Left renal cortex interstitium (tissue), 4 donors: ENCODE results near the gene EIF5A. TPM values are rescaled to one million over a fixed set of nuclear protein-coding genes. Genes with fewer than 3 reads are reported as not detected.

Experiments
- DNase-seq, 4 donors: peaks; one replicate each; pipeline ENCODE4 v3.0.0-alpha.2; 2013; ENCODE audit warnings: low read depth in 4 of 4, low spot score in 2 of 4, missing footprints in 1 of 4
- polyA plus RNA-seq, 4 donors: library from polyadenylated mRNA; unstranded; fragments of 120-200 nt; gene quantifications; one replicate each; pipeline ENCODE4 v1.2.1, GENCODE V29; 2013; ENCODE audit not compliant: insufficient read length in 4 of 4

EIF5A gene
- polyA plus RNA-seq, 4 donors: 286 to 397 (median 312) TPM

GRCh38 chr17:7311110-7311705, 3.8 kb downstream of the EIF5A start:
- DNase-seq: no peak

GRCh38 chr17:7312432-7313087, 5.1 kb downstream of the EIF5A start:
- no peak for DNase-seq

- no peak for DNase-seq
These were observed 5.9 kb downstream of the EIF5A start for GRCh38 chr17:7313088-7313889.

GRCh38 chr17:7313890-7314718, 6.7 kb downstream of the EIF5A start:
- no peak for DNase-seq

- DNase-seq: peak in 2 of 4 donors; percentile 69 to 77
These were observed 7.5 kb downstream of the EIF5A start, which contains the start of gene GPS2 for GRCh38 chr17:7314719-7315569. TSS of gene GPS2 (minus strand) at chr17:7315360. CDS start at chr17:7315052, 308 bp downstream.

GRCh38 chr17:7315570-7316235, 8.3 kb downstream of the EIF5A start:
- no peak for DNase-seq

GRCh38 chr17:7317161-7317803, 9.9 kb downstream of the EIF5A start:
- no peak for DNase-seq

- DNase-seq: no peak
These were observed 10.9 kb downstream of the EIF5A start for GRCh38 chr17:7318121-7318860.

- no peak for DNase-seq
These were observed 14.0 kb downstream of the EIF5A start for GRCh38 chr17:7321466-7321865.

- DNase-seq: no peak
These were observed 15.2 kb downstream of the EIF5A start for GRCh38 chr17:7322520-7323194.

- no peak for DNase-seq
These were observed 16.5 kb downstream of the EIF5A start for GRCh38 chr17:7323731-7324437.

GRCh38 chr17:7324438-7324779, 17.0 kb downstream of the EIF5A start:
- DNase-seq: no peak

GRCh38 chr17:7325031-7325528, 17.7 kb downstream of the EIF5A start:
- no peak for DNase-seq

GRCh38 chr17:7326186-7326585, 18.8 kb downstream of the EIF5A start:
- no peak for DNase-seq

GRCh38 chr17:7327056-7327455, 19.6 kb downstream of the EIF5A start:
- no peak for DNase-seq

- no peak for DNase-seq
These were observed 20.1 kb downstream of the EIF5A start for GRCh38 chr17:7327501-7327900.

- no peak for DNase-seq
These were observed 20.6 kb downstream of the EIF5A start for GRCh38 chr17:7328009-7328408.
